Retina (tissue), 1 donor: ENCODE data around the gene APOC4.

ENCODE experiments used
- DNase-seq: peaks from one replicate; pipeline ENCODE4 v3.0.0-alpha.2; 2016

The APOC4 gene

GRCh38 chr19:44924243-44924725 lies 17.8 kb upstream of the APOC4 start:
- DNase-seq = no peak

- no peak for DNase-seq
Observed at GRCh38 chr19:44925114-44925891, 16.7 kb upstream of the APOC4 start.

- peak; percentile 57 for DNase-seq
Observed at GRCh38 chr19:44926245-44927077, 15.6 kb upstream of the APOC4 start.

GRCh38 chr19:44927746-44928145 lies 14.3 kb upstream of the APOC4 start:
- DNase-seq = no peak

GRCh38 chr19:44930088-44930487 lies 11.9 kb upstream of the APOC4 start:
- no peak for DNase-seq

GRCh38 chr19:44931541-44931940 lies 10.5 kb upstream of the APOC4 start:
- DNase-seq = no peak

GRCh38 chr19:44939668-44940067 lies 2.4 kb upstream of the APOC4 start:
- no peak for DNase-seq

- DNase-seq = no peak
Observed at GRCh38 chr19:44943801-44944249, 1.8 kb downstream of the APOC4 start.

- no peak for DNase-seq
Observed at GRCh38 chr19:44947041-44947581, 5.1 kb downstream of the APOC4 start.

GRCh38 chr19:44948237-44948636 lies 6.2 kb downstream of the APOC4 start:
- DNase-seq = no peak

- DNase-seq = no peak
Observed at GRCh38 chr19:44948763-44949374, 6.8 kb downstream of the APOC4 start.

- DNase-seq = no peak
Observed at GRCh38 chr19:44949550-44949949, 7.5 kb downstream of the APOC4 start.

GRCh38 chr19:44951179-44952159 lies 9.4 kb downstream of the APOC4 start:
- DNase-seq = peak; percentile 73

- no peak for DNase-seq
Observed at GRCh38 chr19:44954278-44954648, 12.2 kb downstream of the APOC4 start.

GRCh38 chr19:44954649-44955504 lies 12.8 kb downstream of the APOC4 start, which contains the start of gene CLPTM1:
TSS of gene CLPTM1 (plus strand) at chr19:44955380. CDS start at chr19:44955396, 16 bp downstream.
- peak; percentile 99 for DNase-seq

GRCh38 chr19:44955505-44956439 lies 13.7 kb downstream of the APOC4 start:
- DNase-seq = no peak

GRCh38 chr19:44957526-44957925 lies 15.5 kb downstream of the APOC4 start:
- DNase-seq = no peak

- DNase-seq = no peak
Observed at GRCh38 chr19:44958090-44958489, 16.1 kb downstream of the APOC4 start.

- no peak for DNase-seq
Observed at GRCh38 chr19:44959691-44960090, 17.7 kb downstream of the APOC4 start.
